GM12878 (cell line): ENCODE results near the gene ASF1B. TPM values are rescaled to one million over a fixed set of nuclear protein-coding genes. Genes with fewer than 3 reads are reported as not detected.

Source experiments
- ATAC-seq: fragments of 200-7000 bp; cut with Tn5 transposase; 3 replicates; pipeline ENCODE4 v1.9.1; 2020; ENCODE audit warnings: mild to moderate bottlenecking, moderate library complexity
- BruUV-seq: library from RNA; stranded (reverse); fragments of 400-500 nt; replicated peaks from 2 replicates; lab custom pipeline; 2021; lab: Mats Ljungman, UMichigan
- CTCF ChIA-PET: fragments of 300-600 bp; sonication (Branson Sonifier 250); formaldehyde crosslinking; extraction: SDS; loops from one replicate; lab custom pipeline; 2021; ENCODE audit warnings: inconsistent platforms; lab: Yijun Ruan, JAX
- POLR2A ChIA-PET: fragments of 350-600 bp; formaldehyde crosslinking; extraction: SDS; loops from one replicate; lab custom pipeline; 2021; ENCODE audit warnings: inconsistent platforms; lab: Charles Lee
- RAD21 ChIA-PET: fragments of 300-600 bp; sonication (Branson Sonifier 250); formaldehyde crosslinking; loops from one replicate; lab custom pipeline; 2023; ENCODE audit warnings: antibody characterized with exemption; ENCODE audit not compliant: unreplicated experiment; lab: Charles Lee
- SMC1A ChIA-PET: fragments of 300-600 bp; sonication (Branson Sonifier 250); formaldehyde crosslinking; loops from one replicate; lab custom pipeline; 2023; ENCODE audit not compliant: unreplicated experiment, uncharacterized antibody; lab: Charles Lee
- DNase-seq: peaks from one replicate; pipeline ENCODE4 v3.0.0-alpha.2; 2011; ENCODE audit warnings: low read depth, low spot score
- FAIRE-seq: peaks from 3 replicates; lab custom pipeline; 2011; peaks lifted over from hg19 to GRCh38; lab: Jason Lieb, UNC
- H2AFZ ChIP-seq: 2 replicates; pipeline ENCODE4 v1.6.0; 2011; ENCODE audit warnings: low read depth, low read length, control low read depth; ENCODE audit not compliant: control insufficient read depth
- H3K27ac ChIP-seq: 2 replicates; pipeline ENCODE4 v1.5.1; 2011; ENCODE audit warnings: control low read depth; ENCODE audit not compliant: control insufficient read depth, insufficient read depth
- H3K27me3 ChIP-seq, 2 experiments: replicated peaks in 1 of 2; 2 replicates each; pipeline versions ENCODE4 v1.6.0 to v1.6.1; 2011; ENCODE audit warnings: low read length in 1 of 2; ENCODE audit not compliant: control insufficient read depth in 2 of 2, insufficient read depth in 2 of 2
- H3K36me3 ChIP-seq, 2 experiments: 2 replicates each; pipeline ENCODE4 v1.5.1; 2011; ENCODE audit warnings: low read length in 1 of 2; ENCODE audit not compliant: control insufficient read depth in 2 of 2, insufficient read depth in 2 of 2
- H3K4me1 ChIP-seq: 2 replicates; pipeline ENCODE4 v1.6.1; 2011; ENCODE audit warnings: mild to moderate bottlenecking, low read length, moderate library complexity, mixed read lengths; ENCODE audit not compliant: control insufficient read depth, insufficient read depth
- H3K4me2 ChIP-seq: 2 replicates; pipeline ENCODE4 v1.6.0; 2011; ENCODE audit warnings: control low read depth; ENCODE audit not compliant: control insufficient read depth, insufficient read depth
- H3K4me3 ChIP-seq: fragments of 200-600 bp; sonication (generic); 2 replicates; pipeline ENCODE4 v1.5.1; 2016
- H3K79me2 ChIP-seq: 2 replicates; pipeline ENCODE4 v1.6.0; 2011; ENCODE audit warnings: low read length; ENCODE audit not compliant: control insufficient read depth, insufficient read depth
- H3K9ac ChIP-seq: 2 replicates; pipeline ENCODE4 v1.8.0; 2011; ENCODE audit warnings: low read length, control low read depth, mixed read lengths; ENCODE audit not compliant: control insufficient read depth, insufficient read depth
- H3K9me3 ChIP-seq: replicated peaks from 3 replicates; pipeline ENCODE4 v1.5.1; 2011; ENCODE audit warnings: mild to moderate bottlenecking, low read length; ENCODE audit not compliant: control insufficient read depth, insufficient read depth
- H4K20me1 ChIP-seq: 2 replicates; pipeline ENCODE4 v1.6.0; 2011; ENCODE audit not compliant: control insufficient read depth, insufficient read depth
- CBX3 ChIP-seq: fragments of 200-600 bp; sonication (generic); IDR thresholded peaks from 2 replicates; pipeline ENCODE4 v1.6.1; 2016; ENCODE audit warnings: low read depth, borderline replicate concordance
- CHD2 ChIP-seq: IDR thresholded peaks from 2 replicates; pipeline ENCODE4 v1.6.1; 2011; ENCODE audit warnings: low read depth, low read length, improper control_type of control experiment, borderline replicate concordance
- HDAC2 ChIP-seq: fragments of 200-600 bp; sonication (generic); IDR thresholded peaks from 2 replicates; pipeline ENCODE4 v1.6.1; 2017
- IKZF2 ChIP-seq, 2 experiments: fragments of 450-650 bp; IDR thresholded peaks; 2 replicates each; pipeline ENCODE4 v1.6.1; 2017; ENCODE audit warnings: mild to moderate bottlenecking in 2 of 2, moderate library complexity in 2 of 2
- KAT2A ChIP-seq: conservative IDR thresholded peaks from 2 replicates; pipeline ENCODE4 v1.6.1; 2011; ENCODE audit warnings: low read depth, low read length; ENCODE audit not compliant: control insufficient read depth
- KDM1A ChIP-seq: fragments of 200-600 bp; sonication (generic); IDR thresholded peaks from 2 replicates; pipeline ENCODE4 v1.6.1; 2016; ENCODE audit warnings: borderline replicate concordance
- MYB ChIP-seq: fragments of 150-350 bp; IDR thresholded peaks from 2 replicates; pipeline ENCODE4 v1.6.1; 2014; ENCODE audit warnings: mild to moderate bottlenecking, low read depth, low read length, borderline replicate concordance
- PML ChIP-seq: IDR thresholded peaks from 2 replicates; pipeline ENCODE4 v1.6.1; 2012; ENCODE audit warnings: low read length, inconsistent platforms
- SREBF1 ChIP-seq: IDR thresholded peaks from 2 replicates; pipeline ENCODE4 v1.6.1; 2012; ENCODE audit warnings: mild to moderate bottlenecking, low read length
- ZSCAN29 ChIP-seq: fragments of 450-650 bp; IDR thresholded peaks from 2 replicates; pipeline ENCODE4 v1.6.1; 2017; ENCODE audit warnings: mild to moderate bottlenecking, moderate library complexity
- WGBS: methylation state at CpG from one replicate; pipeline ENCODE4 v1.1.6; 2016; ENCODE audit warnings: low lambda C conversion rate; ENCODE audit not compliant: insufficient replicate concordance, insufficient coverage; ENCODE audit errors: missing lambda C conversion rate; 5-methylcytosine and 5-hydroxymethylcytosine counted together
- in situ Hi-C: fragments of 300-500 bp; cut with MboI; formaldehyde crosslinking; loops from 9 replicates; pipeline ENCODE4 v1.14.3; 2018; ENCODE audit warnings: mixed read lengths
- intact Hi-C: fragments of 100-400 bp; cut with micrococcal nuclease; formaldehyde crosslinking; loops from one replicate; pipeline ENCODE4 v1.14.2; 2022; ENCODE audit not compliant: unreplicated experiment
- polyA plus RNA-seq, 11 experiments: library from polyadenylated mRNA; depleted of rRNA in 4 of 11; unstranded in 6 of 11; stranded (reverse) in 5 of 11; fragments of >200 nt; fragmentation: Nextera tagmentation in 4 of 11; fragmentation: Illumina TruSeq in 1 of 11; extraction: Ambion mirVana in 4 of 11; extraction: Trizol in 1 of 11; gene quantifications; 1 replicate in 1 of 11; 2 replicates in 10 of 11; pipeline versions ENCODE4 v1.2.1 to v1.2.3, GENCODE V29; 2011 to 2016; ENCODE audit warnings: inconsistent platforms in 2 of 11, missing spikeins in 2 of 11, low read depth in 1 of 11
- total RNA-seq, 4 experiments: library from RNA; depleted of rRNA in 3 of 4; stranded (reverse); fragments of >200 nt in 3 of 4; fragmentation: Illumina TruSeq in 1 of 4; extraction: Trizol in 1 of 4; gene quantifications; 2 replicates each; pipeline versions ENCODE4 v1.2.1 to v1.2.3, GENCODE V29; 2013 to 2021
- TF ChIP-seq, protein P1 (sequence below): fragments of 450-650 bp; formaldehyde crosslinking; IDR thresholded peaks from 2 replicates; pipeline ENCODE4 v1.5.0; 2022; ENCODE audit warnings: mild to moderate bottlenecking, missing genetic modification characterization
- TF ChIP-seq, protein P2 (sequence below): fragments of 450-650 bp; IDR thresholded peaks from 2 replicates; pipeline ENCODE4 v1.6.1; 2018; ENCODE audit warnings: borderline replicate concordance, mild to moderate bottlenecking; ENCODE audit not compliant: partially characterized antibody
- TF ChIP-seq, protein P3 (sequence below): fragments of 450-650 bp; formaldehyde crosslinking; IDR thresholded peaks from 2 replicates; pipeline ENCODE4 v1.4.0; 2020; ENCODE audit warnings: mild to moderate bottlenecking, moderate library complexity

Gene ASF1B
- total and polyA plus RNA-seq, 10 of the 15 experiments (the other 5 are each of a cell fraction or from before 2014, with no cell fraction given), result 10.4 to 217 (median 90.2) TPM

DNA sequence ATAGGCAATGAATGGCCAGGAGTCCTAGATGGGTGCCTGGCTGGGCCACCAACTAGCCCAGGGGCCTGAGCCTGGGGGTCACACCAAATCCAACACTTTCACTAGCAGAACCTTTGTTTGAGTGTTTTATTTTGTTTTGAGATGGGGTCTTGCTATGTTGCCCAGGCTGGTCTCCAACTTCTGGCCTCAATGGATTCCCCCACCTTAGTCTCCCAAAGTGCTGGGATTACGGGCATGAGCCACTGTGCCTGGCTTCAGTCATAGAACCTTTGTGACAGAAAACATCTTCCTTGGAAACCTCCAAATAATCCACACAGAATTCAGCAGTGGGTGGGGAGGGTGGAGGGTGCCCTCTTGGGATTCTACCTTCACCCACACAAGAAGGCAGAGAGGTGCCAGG, 24.9 kb downstream of the ASF1B start:
- Histone ChIP-seq H3K27me3 (no peaks in the 10 kb centered on the region), H3K9ac (no peak overlapping the region), H3K9me3 (no peaks in the 10 kb centered on the region), H3K4me2 (no peak overlapping the region), H4K20me1 (no peaks in the 10 kb centered on the region), H3K27ac (no peak overlapping the region), H3K4me1 (peaks cover 7% of the 10 kb centered on the region), H3K79me2 (peaks cover under 1% of the 10 kb centered on the region; the same call in 1 of the 2 replicates), H3K36me3 (no peaks in the 10 kb centered on the region; a peak in 1 of 4 replicates), H2AFZ (no peak overlapping the region), H3K4me3 (no peak overlapping the region)
- ChIA-PET SMC1A (interaction anchor here (0.6 kb wide), 1 partner anchor 36 kb away, joined by 3 read pairs; no protein-coding TSS in a partner anchor), RAD21 (no interaction called here), CTCF (interaction anchor here (5.3 kb wide), 1 partner anchor 39 kb away, joined by 37 read pairs; the partner anchor contains the start of gene MISP3), POLR2A (no interaction called here)
- FAIRE-seq (no peak), DNase-seq (no peak), ATAC-seq (no peak)
- intact Hi-C loops (no loop called here), in situ Hi-C loops (no loop called here)
- WGBS, result 100% methylated on average over 1 of the region's 1 CpG
- TF ChIP-seq ZSCAN29, result no peak
- TF ChIP-seq, protein P1, sequence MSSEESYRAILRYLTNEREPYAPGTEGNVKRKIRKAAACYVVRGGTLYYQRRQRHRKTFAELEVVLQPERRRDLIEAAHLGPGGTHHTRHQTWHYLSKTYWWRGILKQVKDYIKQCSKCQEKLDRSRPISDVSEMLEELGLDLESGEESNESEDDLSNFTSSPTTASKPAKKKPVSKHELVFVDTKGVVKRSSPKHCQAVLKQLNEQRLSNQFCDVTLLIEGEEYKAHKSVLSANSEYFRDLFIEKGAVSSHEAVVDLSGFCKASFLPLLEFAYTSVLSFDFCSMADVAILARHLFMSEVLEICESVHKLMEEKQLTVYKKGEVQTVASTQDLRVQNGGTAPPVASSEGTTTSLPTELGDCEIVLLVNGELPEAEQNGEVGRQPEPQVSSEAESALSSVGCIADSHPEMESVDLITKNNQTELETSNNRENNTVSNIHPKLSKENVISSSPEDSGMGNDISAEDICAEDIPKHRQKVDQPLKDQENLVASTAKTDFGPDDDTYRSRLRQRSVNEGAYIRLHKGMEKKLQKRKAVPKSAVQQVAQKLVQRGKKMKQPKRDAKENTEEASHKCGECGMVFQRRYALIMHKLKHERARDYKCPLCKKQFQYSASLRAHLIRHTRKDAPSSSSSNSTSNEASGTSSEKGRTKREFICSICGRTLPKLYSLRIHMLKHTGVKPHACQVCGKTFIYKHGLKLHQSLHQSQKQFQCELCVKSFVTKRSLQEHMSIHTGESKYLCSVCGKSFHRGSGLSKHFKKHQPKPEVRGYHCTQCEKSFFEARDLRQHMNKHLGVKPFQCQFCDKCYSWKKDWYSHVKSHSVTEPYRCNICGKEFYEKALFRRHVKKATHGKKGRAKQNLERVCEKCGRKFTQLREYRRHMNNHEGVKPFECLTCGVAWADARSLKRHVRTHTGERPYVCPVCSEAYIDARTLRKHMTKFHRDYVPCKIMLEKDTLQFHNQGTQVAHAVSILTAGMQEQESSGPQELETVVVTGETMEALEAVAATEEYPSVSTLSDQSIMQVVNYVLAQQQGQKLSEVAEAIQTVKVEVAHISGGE, result no peak
- no peak for TF ChIP-seq CHD2
- TF ChIP-seq SREBF1, result no peak
- TF ChIP-seq IKZF2 (IDR thresholded peaks at IDR 0.05), result no peak
- TF ChIP-seq, protein P2, sequence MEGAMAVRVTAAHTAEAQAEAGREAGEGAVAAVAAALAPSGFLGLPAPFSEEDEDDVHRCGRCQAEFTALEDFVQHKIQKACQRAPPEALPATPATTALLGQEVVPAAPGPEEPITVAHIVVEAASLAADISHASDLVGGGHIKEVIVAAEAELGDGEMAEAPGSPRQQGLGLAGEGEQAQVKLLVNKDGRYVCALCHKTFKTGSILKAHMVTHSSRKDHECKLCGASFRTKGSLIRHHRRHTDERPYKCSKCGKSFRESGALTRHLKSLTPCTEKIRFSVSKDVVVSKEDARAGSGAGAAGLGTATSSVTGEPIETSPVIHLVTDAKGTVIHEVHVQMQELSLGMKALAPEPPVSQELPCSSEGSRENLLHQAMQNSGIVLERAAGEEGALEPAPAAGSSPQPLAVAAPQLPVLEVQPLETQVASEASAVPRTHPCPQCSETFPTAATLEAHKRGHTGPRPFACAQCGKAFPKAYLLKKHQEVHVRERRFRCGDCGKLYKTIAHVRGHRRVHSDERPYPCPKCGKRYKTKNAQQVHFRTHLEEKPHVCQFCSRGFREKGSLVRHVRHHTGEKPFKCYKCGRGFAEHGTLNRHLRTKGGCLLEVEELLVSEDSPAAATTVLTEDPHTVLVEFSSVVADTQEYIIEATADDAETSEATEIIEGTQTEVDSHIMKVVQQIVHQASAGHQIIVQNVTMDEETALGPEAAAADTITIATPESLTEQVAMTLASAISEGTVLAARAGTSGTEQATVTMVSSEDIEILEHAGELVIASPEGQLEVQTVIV, result no peak
- no peak for TF ChIP-seq KAT2A
- TF ChIP-seq HDAC2, result no peak
- no peak for TF ChIP-seq MYB
- no peak for TF ChIP-seq PML
- TF ChIP-seq KDM1A, result no peak
- TF ChIP-seq, protein P3, sequence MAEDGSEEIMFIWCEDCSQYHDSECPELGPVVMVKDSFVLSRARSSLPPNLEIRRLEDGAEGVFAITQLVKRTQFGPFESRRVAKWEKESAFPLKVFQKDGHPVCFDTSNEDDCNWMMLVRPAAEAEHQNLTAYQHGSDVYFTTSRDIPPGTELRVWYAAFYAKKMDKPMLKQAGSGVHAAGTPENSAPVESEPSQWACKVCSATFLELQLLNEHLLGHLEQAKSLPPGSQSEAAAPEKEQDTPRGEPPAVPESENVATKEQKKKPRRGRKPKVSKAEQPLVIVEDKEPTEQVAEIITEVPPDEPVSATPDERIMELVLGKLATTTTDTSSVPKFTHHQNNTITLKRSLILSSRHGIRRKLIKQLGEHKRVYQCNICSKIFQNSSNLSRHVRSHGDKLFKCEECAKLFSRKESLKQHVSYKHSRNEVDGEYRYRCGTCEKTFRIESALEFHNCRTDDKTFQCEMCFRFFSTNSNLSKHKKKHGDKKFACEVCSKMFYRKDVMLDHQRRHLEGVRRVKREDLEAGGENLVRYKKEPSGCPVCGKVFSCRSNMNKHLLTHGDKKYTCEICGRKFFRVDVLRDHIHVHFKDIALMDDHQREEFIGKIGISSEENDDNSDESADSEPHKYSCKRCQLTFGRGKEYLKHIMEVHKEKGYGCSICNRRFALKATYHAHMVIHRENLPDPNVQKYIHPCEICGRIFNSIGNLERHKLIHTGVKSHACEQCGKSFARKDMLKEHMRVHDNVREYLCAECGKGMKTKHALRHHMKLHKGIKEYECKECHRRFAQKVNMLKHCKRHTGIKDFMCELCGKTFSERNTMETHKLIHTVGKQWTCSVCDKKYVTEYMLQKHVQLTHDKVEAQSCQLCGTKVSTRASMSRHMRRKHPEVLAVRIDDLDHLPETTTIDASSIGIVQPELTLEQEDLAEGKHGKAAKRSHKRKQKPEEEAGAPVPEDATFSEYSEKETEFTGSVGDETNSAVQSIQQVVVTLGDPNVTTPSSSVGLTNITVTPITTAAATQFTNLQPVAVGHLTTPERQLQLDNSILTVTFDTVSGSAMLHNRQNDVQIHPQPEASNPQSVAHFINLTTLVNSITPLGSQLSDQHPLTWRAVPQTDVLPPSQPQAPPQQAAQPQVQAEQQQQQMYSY, result no peak
- no peak for TF ChIP-seq CBX3
- BruUV-seq, result no TSS peak
